Kidney tubule cell (primary cell): ENCODE measurements around the gene NNAT.

Source experiments
- DNase-seq: peaks from one replicate; pipeline ENCODE4 v3.0.0-alpha.2; 2018; ENCODE audit warnings: low spot score

The NNAT gene

DNA sequence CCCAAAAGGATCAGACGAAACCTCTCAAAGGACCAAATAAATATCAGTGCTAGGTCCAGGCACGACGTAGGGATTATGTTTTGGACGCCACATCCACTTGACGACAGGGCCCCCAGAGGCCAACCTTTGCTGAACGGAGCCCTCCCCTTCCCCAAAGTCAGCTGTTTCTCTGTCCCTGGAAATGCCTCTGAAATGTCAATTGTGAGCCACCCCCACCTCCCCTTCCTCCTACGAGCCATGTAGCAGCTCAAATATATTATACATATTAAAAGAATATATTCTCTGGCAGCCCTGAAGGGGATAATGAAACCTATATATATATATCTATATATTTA is 46.2 kb downstream of the NNAT start:
- no peak for DNase-seq

GRCh38 chr20:37567671-37568588 is 46.9 kb downstream of the NNAT start:
- no peak for DNase-seq

DNA sequence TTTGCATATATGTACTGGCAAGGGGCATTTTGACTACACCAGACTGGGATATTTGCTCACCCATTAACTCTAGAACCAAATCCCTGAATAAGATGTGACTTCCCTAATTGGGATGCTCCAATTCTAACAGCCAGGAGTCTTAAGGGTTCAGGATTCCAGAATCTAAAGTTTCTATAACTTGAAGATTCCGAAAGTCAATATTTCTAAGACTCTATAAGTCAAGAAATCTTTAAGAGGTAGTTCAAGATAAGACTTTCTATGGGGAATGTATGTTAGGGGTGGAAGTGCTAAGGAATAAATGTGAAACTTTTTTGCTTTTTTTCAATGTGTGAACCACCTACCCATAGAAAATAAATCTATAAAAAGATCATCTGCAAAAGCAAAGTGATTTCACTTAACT is 49.4 kb downstream of the NNAT start:
- no peak for DNase-seq

DNA sequence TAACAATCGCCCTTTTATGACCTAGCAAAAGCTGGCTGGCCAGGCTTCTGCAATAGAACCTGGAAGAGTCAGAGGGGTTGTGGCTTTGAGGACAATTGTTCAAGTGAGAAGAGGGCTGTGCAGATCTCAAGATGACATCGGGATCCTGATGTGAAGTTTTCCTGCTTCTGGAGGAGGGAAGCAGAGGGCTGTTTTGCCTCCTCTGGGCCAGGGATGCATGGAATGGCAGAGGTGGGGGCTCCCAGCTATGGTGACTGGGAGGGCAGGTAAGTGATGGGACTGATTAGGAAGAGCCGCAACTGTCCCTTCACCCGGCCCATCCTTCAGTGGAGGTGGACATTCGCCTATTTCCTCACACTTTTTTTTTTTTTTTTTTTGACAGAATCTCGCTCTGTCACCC is 50.0 kb downstream of the NNAT start:
- DNase-seq = no peak
